SK-N-SH treated with all-trans-retinoic acid at 6 μM for 48 hours (cell line): ENCODE data around the gene SLC49A3.

Experiments used
- ATAC-seq: fragments of 200-7000 bp; cut with Tn5 transposase; 3 replicates; pipeline ENCODE4 v1.9.1; 2020; ENCODE audit warnings: mild to moderate bottlenecking, moderate library complexity
- ARNTL ChIP-seq: fragments of 450-650 bp; formaldehyde crosslinking; IDR thresholded peaks from 2 replicates; pipeline ENCODE4 v1.5.0; 2020; ENCODE audit warnings: low read depth, mild to moderate bottlenecking, moderate library complexity, borderline replicate concordance
- BACH2 ChIP-seq: fragments of 250-450 bp; sonication (Bioruptor Pico); IDR thresholded peaks from 2 replicates; pipeline ENCODE4 v1.9.0; 2021; ENCODE audit warnings: mild to moderate bottlenecking, borderline replicate concordance
- CREB5 ChIP-seq: fragments of 250-450 bp; sonication (Bioruptor Pico); IDR thresholded peaks from 2 replicates; pipeline ENCODE4 v1.5.1; 2020; ENCODE audit warnings: low read depth, mild to moderate bottlenecking, moderate library complexity
- CSDC2 ChIP-seq: fragments of 250-450 bp; sonication (Bioruptor Pico); IDR thresholded peaks from 2 replicates; pipeline ENCODE4 v1.5.0; 2020; ENCODE audit warnings: mild to moderate bottlenecking, moderate library complexity
- ESRRG ChIP-seq: fragments of 250-450 bp; sonication (Bioruptor Pico); IDR thresholded peaks from 2 replicates; pipeline ENCODE4 v1.6.1; 2021; ENCODE audit warnings: mild to moderate bottlenecking
- GLIS3 ChIP-seq: fragments of 250-450 bp; sonication (Bioruptor Pico); IDR thresholded peaks from 2 replicates; pipeline ENCODE4 v1.5.0; 2020; ENCODE audit warnings: mild to moderate bottlenecking, moderate library complexity
- ISL1 ChIP-seq: fragments of 250-450 bp; sonication (Bioruptor Pico); IDR thresholded peaks from 2 replicates; pipeline ENCODE4 v2.1.2; 2022; ENCODE audit warnings: mild to moderate bottlenecking, moderate library complexity
- OSR1 ChIP-seq: fragments of 250-450 bp; sonication (Bioruptor Pico); IDR thresholded peaks from 2 replicates; pipeline ENCODE4 v1.8.0; 2022; ENCODE audit warnings: moderate library complexity, mild to moderate bottlenecking, inconsistent platforms
- POU6F1 ChIP-seq: fragments of 250-450 bp; sonication (Bioruptor Pico); IDR thresholded peaks from 2 replicates; pipeline ENCODE4 v1.8.0; 2021; ENCODE audit warnings: low read depth, mild to moderate bottlenecking, moderate library complexity, borderline replicate concordance
- PPARA ChIP-seq: fragments of 250-450 bp; sonication (Bioruptor Pico); IDR thresholded peaks from 2 replicates; pipeline ENCODE4 v1.5.0; 2020; ENCODE audit warnings: mild to moderate bottlenecking, borderline replicate concordance
- RARB ChIP-seq: fragments of 250-450 bp; sonication (Bioruptor Pico); IDR thresholded peaks from 2 replicates; pipeline ENCODE4 v1.8.0; 2021; ENCODE audit warnings: mild to moderate bottlenecking, moderate library complexity
- TCF4 ChIP-seq: fragments of 250-450 bp; sonication (Bioruptor Pico); IDR thresholded peaks from 2 replicates; pipeline ENCODE4 v1.8.0; 2021; ENCODE audit warnings: mild to moderate bottlenecking, moderate library complexity, borderline replicate concordance
- TOX ChIP-seq: fragments of 250-450 bp; sonication (Bioruptor Pico); IDR thresholded peaks from 2 replicates; pipeline ENCODE4 v1.8.0; 2021; ENCODE audit warnings: mild to moderate bottlenecking, moderate library complexity, borderline replicate concordance
- ZC3H10 ChIP-seq: fragments of 250-450 bp; sonication (Bioruptor Pico); IDR thresholded peaks from 2 replicates; pipeline ENCODE4 v1.5.1; 2021; ENCODE audit warnings: mild to moderate bottlenecking, moderate library complexity
- ZFP30 ChIP-seq: fragments of 450-650 bp; formaldehyde crosslinking; IDR thresholded peaks from 2 replicates; pipeline ENCODE4 v1.5.0; 2022; ENCODE audit warnings: mild to moderate bottlenecking, moderate library complexity
- ZNF565 ChIP-seq: fragments of 450-650 bp; formaldehyde crosslinking; conservative IDR thresholded peaks from 2 replicates; pipeline ENCODE4 v1.5.0; 2020; ENCODE audit warnings: low read depth, mild to moderate bottlenecking, moderate library complexity
- ZNF70 ChIP-seq: fragments of 450-650 bp; formaldehyde crosslinking; IDR thresholded peaks from 2 replicates; pipeline ENCODE4 v1.5.0; 2020; ENCODE audit warnings: mild to moderate bottlenecking, moderate library complexity
- ZNF8 ChIP-seq: fragments of 450-650 bp; formaldehyde crosslinking; IDR thresholded peaks from 2 replicates; pipeline ENCODE4 v1.5.0; 2020; ENCODE audit warnings: mild to moderate bottlenecking, moderate library complexity
- TF ChIP-seq, protein P1 (sequence below): fragments of 250-450 bp; sonication (Bioruptor Pico); IDR thresholded peaks from 2 replicates; pipeline ENCODE4 v1.8.0; 2020; ENCODE audit warnings: mild to moderate bottlenecking, moderate library complexity, borderline replicate concordance

SLC49A3 gene

DNA sequence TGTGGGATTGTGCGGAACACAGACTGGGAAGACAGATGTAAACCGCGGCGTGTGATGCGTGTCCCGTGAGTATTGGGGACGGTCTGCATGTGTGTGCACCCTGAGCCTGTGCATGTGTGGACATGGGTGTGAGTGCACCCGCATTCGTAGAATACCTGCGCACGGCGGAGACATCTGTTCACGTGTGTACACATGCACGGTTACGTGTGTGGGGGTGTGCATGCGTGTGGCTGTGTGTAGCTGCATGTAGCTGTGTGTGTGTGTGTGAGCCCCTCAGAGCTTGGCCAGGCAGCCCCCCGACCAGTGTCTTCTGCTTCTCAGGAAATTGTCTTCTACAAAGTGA lies 34.5 kb downstream of the SLC49A3 start:
- ATAC-seq: no peak
- TF ChIP-seq PPARA (CRISPR knock-in tag) (no peak), ZNF8 (CRISPR knock-in tag) (no peak), TCF4 (CRISPR knock-in tag) (no peak), OSR1 (CRISPR knock-in tag) (no peak), POU6F1 (no peak), ZNF70 (CRISPR knock-in tag) (no peak), BACH2 (CRISPR knock-in tag) (no peak), TOX (CRISPR knock-in tag) (no peak), ZNF565 (no peak), ARNTL (CRISPR knock-in tag) (no peak), CREB5 (CRISPR knock-in tag) (no peak), ZFP30 (CRISPR knock-in tag) (no peak), ISL1 (CRISPR knock-in tag) (no peak), RARB (no peak)
- TF ChIP-seq, protein P1, sequence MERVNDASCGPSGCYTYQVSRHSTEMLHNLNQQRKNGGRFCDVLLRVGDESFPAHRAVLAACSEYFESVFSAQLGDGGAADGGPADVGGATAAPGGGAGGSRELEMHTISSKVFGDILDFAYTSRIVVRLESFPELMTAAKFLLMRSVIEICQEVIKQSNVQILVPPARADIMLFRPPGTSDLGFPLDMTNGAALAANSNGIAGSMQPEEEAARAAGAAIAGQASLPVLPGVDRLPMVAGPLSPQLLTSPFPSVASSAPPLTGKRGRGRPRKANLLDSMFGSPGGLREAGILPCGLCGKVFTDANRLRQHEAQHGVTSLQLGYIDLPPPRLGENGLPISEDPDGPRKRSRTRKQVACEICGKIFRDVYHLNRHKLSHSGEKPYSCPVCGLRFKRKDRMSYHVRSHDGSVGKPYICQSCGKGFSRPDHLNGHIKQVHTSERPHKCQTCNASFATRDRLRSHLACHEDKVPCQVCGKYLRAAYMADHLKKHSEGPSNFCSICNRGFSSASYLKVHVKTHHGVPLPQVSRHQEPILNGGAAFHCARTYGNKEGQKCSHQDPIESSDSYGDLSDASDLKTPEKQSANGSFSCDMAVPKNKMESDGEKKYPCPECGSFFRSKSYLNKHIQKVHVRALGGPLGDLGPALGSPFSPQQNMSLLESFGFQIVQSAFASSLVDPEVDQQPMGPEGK (CRISPR knock-in tag): no peak

- TF ChIP-seq ESRRG (CRISPR knock-in tag) (no peak), TOX (CRISPR knock-in tag) (no peak), POU6F1 (no peak), OSR1 (CRISPR knock-in tag) (no peak), ARNTL (CRISPR knock-in tag) (no peak), BACH2 (CRISPR knock-in tag) (no peak), ZNF565 (no peak), GLIS3 (CRISPR knock-in tag) (no peak), ZFP30 (CRISPR knock-in tag) (no peak), CREB5 (CRISPR knock-in tag) (no peak), RARB (no peak), CSDC2 (CRISPR knock-in tag) (no peak), ZNF70 (CRISPR knock-in tag) (no peak), ZNF8 (CRISPR knock-in tag) (no peak), ZC3H10 (no peak)
- TF ChIP-seq, protein P1 (CRISPR knock-in tag): no peak
- ATAC-seq: no peak
These were observed 35.0 kb downstream of the SLC49A3 start for GRCh38 chr4:653831-654502.
